ENCODE results near the gene BCAS4. TPM values are rescaled to one million over a fixed set of nuclear protein-coding genes. Genes with fewer than 3 reads are reported as not detected.

The BCAS4 gene
- total RNA-seq, 3 donors from 2014 or later: 6.6 to 22.2 (median 10.5) TPM

DNA sequence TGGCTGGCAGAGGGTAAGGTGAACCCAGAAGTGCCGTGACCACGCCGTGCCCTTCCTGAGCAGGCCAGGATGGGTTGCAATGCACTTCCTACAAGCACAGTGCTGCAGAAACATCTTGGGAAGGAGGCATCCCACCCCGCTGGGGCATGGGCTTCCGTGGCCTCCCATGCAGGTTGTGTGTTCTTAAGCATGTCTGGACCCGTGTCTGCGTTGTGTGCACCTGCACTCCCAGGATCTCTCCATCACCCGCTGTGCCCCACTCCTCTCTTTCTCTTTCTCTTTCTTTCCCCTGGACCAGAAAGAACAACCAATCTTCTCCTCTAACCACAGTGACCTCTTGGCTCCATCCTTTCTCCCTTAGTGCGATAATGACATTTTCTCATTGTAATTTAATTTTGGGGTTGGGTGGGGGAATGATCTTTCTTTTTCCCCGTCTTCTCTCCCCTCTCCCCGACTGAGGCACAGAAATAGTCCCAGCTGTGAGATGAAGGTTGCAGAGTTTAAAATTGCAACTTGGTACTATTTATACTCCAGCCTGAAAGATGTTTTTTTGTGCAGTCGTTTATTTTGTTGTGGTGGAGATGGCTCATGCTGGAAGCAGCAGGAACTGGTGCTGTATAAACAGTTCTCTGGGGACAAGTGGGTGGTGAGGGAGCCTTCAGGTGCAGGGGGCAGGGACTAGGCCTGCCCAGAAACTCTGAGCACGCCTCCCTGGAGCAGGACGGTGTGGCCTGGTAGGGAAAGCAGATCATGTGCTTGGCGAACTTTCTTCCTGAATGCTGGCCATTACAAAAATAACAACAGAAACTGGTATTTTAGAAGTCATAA lies 20.5 kb downstream of the BCAS4 start:
- intact Hi-C loops (cut with DNase I; ENCODE audit: low total_unique reads): no loop called here

DNA sequence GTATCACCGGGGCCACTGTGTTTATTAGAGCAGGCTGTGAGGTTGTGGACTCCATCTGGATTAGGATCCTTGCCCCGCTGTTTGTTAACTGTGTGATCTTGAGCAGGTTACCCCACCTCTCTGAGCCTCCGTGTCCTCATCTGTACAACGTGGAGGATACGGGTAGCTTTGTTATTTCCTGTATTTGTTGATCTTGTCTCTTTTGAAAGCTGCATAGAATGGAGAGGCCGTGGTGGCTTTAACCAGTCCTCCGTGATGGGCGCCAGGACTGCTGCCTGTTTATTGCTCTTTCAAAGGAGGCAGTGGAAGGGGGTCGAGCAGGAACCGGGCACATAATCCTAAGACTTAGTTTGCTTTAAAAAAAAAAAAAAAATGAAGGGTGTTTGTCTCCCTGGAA lies 22.9 kb downstream of the BCAS4 start:
- Histone ChIP-seq H3K36me3 (no peaks in the 10 kb centered on the region), H3K27me3 (no peaks in the 10 kb centered on the region), H3K4me3 (no peak overlapping the region), H3K4me1 (no peaks in the 10 kb centered on the region), H3K27ac (peak overlapping the region; percentile 1 to 62), H3K9me3 (no peaks in the 10 kb centered on the region)
- DNase-seq (ENCODE audit: low spot score in 2 of 2): no peak
- intact Hi-C loops (cut with DNase I; ENCODE audit: low total_unique reads): no loop called here
- TF ChIP-seq, protein P1, sequence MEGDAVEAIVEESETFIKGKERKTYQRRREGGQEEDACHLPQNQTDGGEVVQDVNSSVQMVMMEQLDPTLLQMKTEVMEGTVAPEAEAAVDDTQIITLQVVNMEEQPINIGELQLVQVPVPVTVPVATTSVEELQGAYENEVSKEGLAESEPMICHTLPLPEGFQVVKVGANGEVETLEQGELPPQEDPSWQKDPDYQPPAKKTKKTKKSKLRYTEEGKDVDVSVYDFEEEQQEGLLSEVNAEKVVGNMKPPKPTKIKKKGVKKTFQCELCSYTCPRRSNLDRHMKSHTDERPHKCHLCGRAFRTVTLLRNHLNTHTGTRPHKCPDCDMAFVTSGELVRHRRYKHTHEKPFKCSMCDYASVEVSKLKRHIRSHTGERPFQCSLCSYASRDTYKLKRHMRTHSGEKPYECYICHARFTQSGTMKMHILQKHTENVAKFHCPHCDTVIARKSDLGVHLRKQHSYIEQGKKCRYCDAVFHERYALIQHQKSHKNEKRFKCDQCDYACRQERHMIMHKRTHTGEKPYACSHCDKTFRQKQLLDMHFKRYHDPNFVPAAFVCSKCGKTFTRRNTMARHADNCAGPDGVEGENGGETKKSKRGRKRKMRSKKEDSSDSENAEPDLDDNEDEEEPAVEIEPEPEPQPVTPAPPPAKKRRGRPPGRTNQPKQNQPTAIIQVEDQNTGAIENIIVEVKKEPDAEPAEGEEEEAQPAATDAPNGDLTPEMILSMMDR (IDR thresholded peaks at IDR 0.05): no peak
- TF ChIP-seq POLR2A (IDR thresholded peaks at IDR 0.05): no peak
- TF ChIP-seq POLR2AphosphoS5 (IDR thresholded peaks at IDR 0.05): no peak

More for the DNA sequence above, 20.5 kb downstream of the BCAS4 start:
- DNase-seq (ENCODE audit: low spot score in 2 of 2): peak in 1 of 2 donors; percentile 64
- Histone ChIP-seq H3K27ac (peak overlapping the region; percentile 40 to 43), H3K27me3 (no peaks in the 10 kb centered on the region), H3K4me1 (no peaks in the 10 kb centered on the region), H3K36me3 (no peaks in the 10 kb centered on the region), H3K4me3 (no peak overlapping the region), H3K9me3 (no peaks in the 10 kb centered on the region)
- TF ChIP-seq, protein P1 (IDR thresholded peaks at IDR 0.05): no peak
- no peak for TF ChIP-seq POLR2A (IDR thresholded peaks at IDR 0.05)
- TF ChIP-seq POLR2AphosphoS5 (IDR thresholded peaks at IDR 0.05): no peak

DNA sequence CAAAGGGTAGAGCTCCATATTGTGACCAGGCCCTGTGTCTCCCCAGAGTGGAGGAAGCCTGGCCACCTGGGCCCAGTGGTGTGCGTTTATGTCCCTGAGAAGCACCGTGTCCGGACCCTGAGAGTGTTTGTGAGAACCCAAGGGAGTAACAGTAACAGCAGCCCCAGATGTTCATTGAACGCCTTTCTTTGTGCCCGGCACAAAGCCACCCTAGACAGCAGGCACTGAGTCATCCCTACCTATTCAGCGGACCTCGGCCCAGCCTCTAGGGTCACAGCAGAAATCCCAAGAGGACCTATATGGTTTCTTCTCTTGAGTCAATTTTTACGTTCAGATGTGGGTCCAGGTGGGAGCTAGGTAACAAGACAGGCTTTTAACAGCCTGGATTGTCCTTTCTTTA lies 24.5 kb downstream of the BCAS4 start:
- Histone ChIP-seq H3K27me3 (no peaks in the 10 kb centered on the region), H3K4me3 (no peak overlapping the region), H3K9me3 (no peaks in the 10 kb centered on the region), H3K36me3 (no peaks in the 10 kb centered on the region), H3K27ac (no peak overlapping the region), H3K4me1 (peaks cover 0 to 6% of the 10 kb centered on the region in 2 donors)
- no peak for DNase-seq (ENCODE audit: low spot score in 2 of 2)
- TF ChIP-seq, protein P1 (IDR thresholded peaks at IDR 0.05): no peak
- TF ChIP-seq POLR2A (IDR thresholded peaks at IDR 0.05) (no peak), POLR2AphosphoS5 (IDR thresholded peaks at IDR 0.05) (no peak)
- intact Hi-C loops (cut with DNase I; ENCODE audit: low total_unique reads): no loop called here

DNA sequence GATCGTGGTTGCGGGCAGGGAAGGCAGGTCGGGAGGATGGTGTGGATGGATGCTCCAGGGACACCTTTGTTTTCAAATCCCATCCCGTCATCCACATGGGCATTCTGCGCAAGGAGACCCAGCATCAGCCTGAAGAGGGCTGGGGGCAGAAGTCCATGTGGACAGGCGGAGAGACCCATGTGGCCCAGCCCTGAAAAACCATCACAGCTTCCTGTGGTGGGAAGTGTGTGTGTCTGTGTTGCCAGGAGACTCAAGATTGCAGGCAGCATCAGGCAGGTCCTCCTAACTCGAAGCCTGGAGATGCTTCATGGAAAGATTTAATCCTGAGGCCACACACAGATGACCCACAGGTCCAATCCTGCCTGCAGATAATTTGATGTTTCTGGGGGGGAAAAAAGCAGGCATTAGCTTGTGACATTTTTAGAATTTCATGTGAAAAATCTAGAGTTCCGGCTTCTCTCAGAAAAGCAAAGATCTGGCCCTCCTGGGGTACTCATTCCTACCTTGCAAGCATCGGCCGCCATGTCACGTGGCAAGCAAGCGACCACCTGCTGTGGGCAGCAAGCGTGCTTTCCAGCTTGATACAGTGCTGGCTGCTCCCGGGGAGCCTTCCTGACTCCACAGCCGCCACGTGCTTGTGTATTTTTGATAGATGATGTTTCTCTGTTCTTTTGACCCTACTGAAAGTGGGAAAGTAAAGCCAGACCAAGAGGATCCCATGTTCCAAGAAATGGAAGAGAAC lies 25.8 kb downstream of the BCAS4 start:
- TF ChIP-seq POLR2AphosphoS5 (IDR thresholded peaks at IDR 0.05): no peak
- no peak for TF ChIP-seq POLR2A (IDR thresholded peaks at IDR 0.05)
- TF ChIP-seq, protein P1 (IDR thresholded peaks at IDR 0.05): no peak
- no peak for DNase-seq (ENCODE audit: low spot score in 2 of 2)
- Histone ChIP-seq H3K36me3 (no peaks in the 10 kb centered on the region), H3K4me3 (no peak overlapping the region), H3K4me1 (peaks cover 0 to 6% of the 10 kb centered on the region in 2 donors), H3K9me3 (no peaks in the 10 kb centered on the region), H3K27ac (no peak overlapping the region), H3K27me3 (no peaks in the 10 kb centered on the region)
- intact Hi-C loops (cut with DNase I; ENCODE audit: low total_unique reads): no loop called here

Data from breast epithelium (tissue), 4 donors.